HepG2 (cell line): ENCODE measurements around the gene YEATS2. TPM values are rescaled to one million over a fixed set of nuclear protein-coding genes. Genes with fewer than 3 reads are reported as not detected.

Source experiments
- CENPT ChIP-seq: sonication (generic); formaldehyde crosslinking; IDR thresholded peaks from 2 replicates; pipeline ENCODE4 v1.8.0; 2022; ENCODE audit warnings: low read depth, mild to moderate bottlenecking, moderate library complexity, missing genetic modification reagents
- IKZF1 ChIP-seq: fragments of 450-650 bp; IDR thresholded peaks from 2 replicates; pipeline ENCODE4 v1.7.1; 2016
- MAFF ChIP-seq: IDR thresholded peaks from 2 replicates; pipeline ENCODE4 v1.6.1; 2011; ENCODE audit warnings: low read depth, low read length, improper control_type of control experiment
- MAFG ChIP-seq: sonication (generic); formaldehyde crosslinking; IDR thresholded peaks from 2 replicates; pipeline ENCODE4 v1.5.1; 2020; ENCODE audit warnings: mild to moderate bottlenecking, missing genetic modification reagents
- MIER3 ChIP-seq: IDR thresholded peaks from 2 replicates; pipeline ENCODE4 v1.6.1; 2016; ENCODE audit warnings: missing compliant biosample characterization, borderline replicate concordance
- NCOA1 ChIP-seq: sonication (generic); formaldehyde crosslinking; IDR thresholded peaks from 2 replicates; pipeline ENCODE4 v1.9.0; 2021; ENCODE audit warnings: missing genetic modification reagents
- ZNF10 ChIP-seq: sonication (generic); formaldehyde crosslinking; IDR thresholded peaks from 2 replicates; pipeline ENCODE4 v1.4.0; 2020; ENCODE audit warnings: mild to moderate bottlenecking, low read depth, missing genetic modification reagents, borderline replicate concordance
- ZNF143 ChIP-seq: sonication (generic); formaldehyde crosslinking; IDR thresholded peaks from 2 replicates; pipeline ENCODE4 v1.4.0; 2020; ENCODE audit warnings: missing genetic modification reagents
- ZNF331 ChIP-seq: sonication (generic); formaldehyde crosslinking; IDR thresholded peaks from 2 replicates; pipeline ENCODE4 v1.4.0; 2020; ENCODE audit warnings: missing genetic modification reagents
- ZNF563 ChIP-seq: sonication (generic); formaldehyde crosslinking; IDR thresholded peaks from 2 replicates; pipeline ENCODE4 v1.8.0; 2022; ENCODE audit warnings: mild to moderate bottlenecking, moderate library complexity, missing genetic modification reagents
- ZNF674 ChIP-seq: sonication (generic); formaldehyde crosslinking; IDR thresholded peaks from 2 replicates; pipeline ENCODE4 v1.5.0; 2020; ENCODE audit warnings: low read depth, mild to moderate bottlenecking, missing genetic modification reagents
- ZNF746 ChIP-seq: sonication (generic); formaldehyde crosslinking; IDR thresholded peaks from 2 replicates; pipeline ENCODE4 v1.8.0; 2022; ENCODE audit warnings: mild to moderate bottlenecking, missing genetic modification reagents
- ZNF879 ChIP-seq: sonication (generic); formaldehyde crosslinking; IDR thresholded peaks from 2 replicates; pipeline ENCODE4 v1.8.1; 2023; ENCODE audit warnings: missing genetic modification reagents
- polyA plus RNA-seq, 8 experiments: library from polyadenylated mRNA; depleted of rRNA in 3 of 8; stranded (reverse) in 7 of 8; unstranded in 1 of 8; fragments of >200 nt; fragmentation: Illumina TruSeq in 4 of 8; extraction: Trizol in 4 of 8; gene quantifications; 2 replicates each; pipeline versions ENCODE4 v1.2.1 to v1.2.3, GENCODE V29; 2011 to 2016; ENCODE audit warnings: low read depth in 4 of 8, missing spikeins in 1 of 8, mixed read lengths in 1 of 8; ENCODE audit not compliant: insufficient read depth in 1 of 8
- total RNA-seq, 5 experiments: library from RNA; depleted of rRNA; stranded (reverse); fragments of >200 nt; fragmentation: Illumina TruSeq; extraction: Trizol; gene quantifications; 2 replicates each; pipeline ENCODE4 v1.2.3, GENCODE V29; 2016; ENCODE audit warnings: low read depth in 1 of 5
- TF ChIP-seq, protein P1 (sequence below): IDR thresholded peaks from 2 replicates; pipeline ENCODE4 v1.6.1; 2016; ENCODE audit warnings: low read depth
- TF ChIP-seq, protein P2 (sequence below): sonication (generic); formaldehyde crosslinking; conservative IDR thresholded peaks from 2 replicates; pipeline ENCODE4 v1.4.0; 2020; ENCODE audit warnings: mild to moderate bottlenecking, missing genetic modification reagents, moderate library complexity
- TF ChIP-seq, protein P3 (sequence below): sonication (generic); formaldehyde crosslinking; IDR thresholded peaks from 2 replicates; pipeline ENCODE4 v1.5.1; 2020; ENCODE audit warnings: missing genetic modification reagents, mild to moderate bottlenecking, borderline replicate concordance
- TF ChIP-seq, protein P4 (sequence below): sonication (generic); formaldehyde crosslinking; conservative IDR thresholded peaks from 2 replicates; pipeline ENCODE4 v1.8.1; 2023; ENCODE audit warnings: missing genetic modification reagents
- TF ChIP-seq, protein P5 (sequence below): sonication (generic); formaldehyde crosslinking; IDR thresholded peaks from 2 replicates; pipeline ENCODE4 v1.4.0; 2020; ENCODE audit warnings: missing genetic modification reagents

Gene YEATS2
- total and polyA plus RNA-seq, 2 of the 13 experiments (the other 11 are each of a cell fraction or from before 2014, with no cell fraction given), result 18.6 to 33.7 TPM

DNA sequence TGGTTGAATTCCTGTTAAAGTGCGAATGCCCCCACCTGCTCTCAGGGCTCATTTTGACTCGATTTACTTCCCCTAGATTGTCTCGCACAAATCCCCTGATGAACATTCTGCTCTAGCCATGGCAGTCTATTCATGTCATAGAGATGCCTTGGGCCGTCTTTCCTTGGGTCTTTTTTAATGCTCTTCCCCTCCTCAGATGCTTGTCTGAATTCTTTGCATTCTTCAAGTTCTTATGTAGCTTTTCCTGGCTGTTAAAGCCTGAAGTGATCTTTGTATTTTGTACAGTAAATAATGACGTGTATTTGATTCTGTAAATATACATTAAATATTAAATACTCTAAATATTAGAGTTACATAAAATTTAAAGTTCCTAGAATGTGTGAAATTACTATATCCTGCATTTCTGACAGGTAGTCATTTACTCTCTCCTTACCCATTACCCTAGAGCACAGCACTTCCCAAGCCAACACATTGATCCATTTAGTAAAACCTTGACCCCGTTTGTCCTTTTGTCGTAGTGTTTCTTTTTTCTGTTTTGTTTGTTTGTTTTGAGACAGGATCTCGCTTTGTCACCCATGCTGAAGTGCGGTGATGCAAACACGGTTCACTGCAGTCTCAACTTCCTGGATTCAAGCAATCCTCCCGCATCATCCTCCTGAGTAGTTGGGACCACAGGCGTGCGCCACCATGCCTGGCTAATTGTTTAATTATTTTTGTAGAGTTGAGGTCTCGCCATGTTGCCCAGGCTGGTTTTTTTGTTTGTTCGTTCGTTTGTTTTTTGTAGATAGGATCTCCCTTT is 47.9 kb downstream of the YEATS2 start (continued):
- TF ChIP-seq, protein P1, sequence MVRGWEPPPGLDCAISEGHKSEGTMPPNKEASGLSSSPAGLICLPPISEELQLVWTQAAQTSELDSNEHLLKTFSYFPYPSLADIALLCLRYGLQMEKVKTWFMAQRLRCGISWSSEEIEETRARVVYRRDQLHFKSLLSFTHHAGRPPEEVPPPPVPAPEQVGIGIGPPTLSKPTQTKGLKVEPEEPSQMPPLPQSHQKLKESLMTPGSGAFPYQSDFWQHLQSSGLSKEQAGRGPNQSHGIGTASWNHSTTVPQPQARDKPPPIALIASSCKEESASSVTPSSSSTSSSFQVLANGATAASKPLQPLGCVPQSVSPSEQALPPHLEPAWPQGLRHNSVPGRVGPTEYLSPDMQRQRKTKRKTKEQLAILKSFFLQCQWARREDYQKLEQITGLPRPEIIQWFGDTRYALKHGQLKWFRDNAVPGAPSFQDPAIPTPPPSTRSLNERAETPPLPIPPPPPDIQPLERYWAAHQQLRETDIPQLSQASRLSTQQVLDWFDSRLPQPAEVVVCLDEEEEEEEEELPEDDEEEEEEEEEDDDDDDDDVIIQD, result peak; percentile 91; the same call in 1 of the 2 replicates
- TF ChIP-seq, protein P2, sequence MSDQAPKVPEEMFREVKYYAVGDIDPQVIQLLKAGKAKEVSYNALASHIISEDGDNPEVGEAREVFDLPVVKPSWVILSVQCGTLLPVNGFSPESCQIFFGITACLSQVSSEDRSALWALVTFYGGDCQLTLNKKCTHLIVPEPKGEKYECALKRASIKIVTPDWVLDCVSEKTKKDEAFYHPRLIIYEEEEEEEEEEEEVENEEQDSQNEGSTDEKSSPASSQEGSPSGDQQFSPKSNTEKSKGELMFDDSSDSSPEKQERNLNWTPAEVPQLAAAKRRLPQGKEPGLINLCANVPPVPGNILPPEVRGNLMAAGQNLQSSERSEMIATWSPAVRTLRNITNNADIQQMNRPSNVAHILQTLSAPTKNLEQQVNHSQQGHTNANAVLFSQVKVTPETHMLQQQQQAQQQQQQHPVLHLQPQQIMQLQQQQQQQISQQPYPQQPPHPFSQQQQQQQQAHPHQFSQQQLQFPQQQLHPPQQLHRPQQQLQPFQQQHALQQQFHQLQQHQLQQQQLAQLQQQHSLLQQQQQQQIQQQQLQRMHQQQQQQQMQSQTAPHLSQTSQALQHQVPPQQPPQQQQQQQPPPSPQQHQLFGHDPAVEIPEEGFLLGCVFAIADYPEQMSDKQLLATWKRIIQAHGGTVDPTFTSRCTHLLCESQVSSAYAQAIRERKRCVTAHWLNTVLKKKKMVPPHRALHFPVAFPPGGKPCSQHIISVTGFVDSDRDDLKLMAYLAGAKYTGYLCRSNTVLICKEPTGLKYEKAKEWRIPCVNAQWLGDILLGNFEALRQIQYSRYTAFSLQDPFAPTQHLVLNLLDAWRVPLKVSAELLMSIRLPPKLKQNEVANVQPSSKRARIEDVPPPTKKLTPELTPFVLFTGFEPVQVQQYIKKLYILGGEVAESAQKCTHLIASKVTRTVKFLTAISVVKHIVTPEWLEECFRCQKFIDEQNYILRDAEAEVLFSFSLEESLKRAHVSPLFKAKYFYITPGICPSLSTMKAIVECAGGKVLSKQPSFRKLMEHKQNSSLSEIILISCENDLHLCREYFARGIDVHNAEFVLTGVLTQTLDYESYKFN (CRISPR knock-in tag), result peak; percentile 81
- TF ChIP-seq NCOA1 (no peak), IKZF1 (no peak), MAFF (no peak), ZNF143 (CRISPR knock-in tag) (no peak), ZNF746 (CRISPR knock-in tag) (no peak), MAFG (CRISPR knock-in tag) (no peak), ZNF331 (no peak; the same call in 1 of the 2 replicates), ZNF10 (CRISPR knock-in tag) (no peak), ZNF674 (CRISPR knock-in tag) (no peak), ZNF879 (no peak), MIER3 (CRISPR knock-in tag) (0 out of 2 replicates have a peak, but pooled peaks have one; percentile 59), CENPT (no peak), ZNF563 (CRISPR knock-in tag) (no peak)
- TF ChIP-seq, protein P3, sequence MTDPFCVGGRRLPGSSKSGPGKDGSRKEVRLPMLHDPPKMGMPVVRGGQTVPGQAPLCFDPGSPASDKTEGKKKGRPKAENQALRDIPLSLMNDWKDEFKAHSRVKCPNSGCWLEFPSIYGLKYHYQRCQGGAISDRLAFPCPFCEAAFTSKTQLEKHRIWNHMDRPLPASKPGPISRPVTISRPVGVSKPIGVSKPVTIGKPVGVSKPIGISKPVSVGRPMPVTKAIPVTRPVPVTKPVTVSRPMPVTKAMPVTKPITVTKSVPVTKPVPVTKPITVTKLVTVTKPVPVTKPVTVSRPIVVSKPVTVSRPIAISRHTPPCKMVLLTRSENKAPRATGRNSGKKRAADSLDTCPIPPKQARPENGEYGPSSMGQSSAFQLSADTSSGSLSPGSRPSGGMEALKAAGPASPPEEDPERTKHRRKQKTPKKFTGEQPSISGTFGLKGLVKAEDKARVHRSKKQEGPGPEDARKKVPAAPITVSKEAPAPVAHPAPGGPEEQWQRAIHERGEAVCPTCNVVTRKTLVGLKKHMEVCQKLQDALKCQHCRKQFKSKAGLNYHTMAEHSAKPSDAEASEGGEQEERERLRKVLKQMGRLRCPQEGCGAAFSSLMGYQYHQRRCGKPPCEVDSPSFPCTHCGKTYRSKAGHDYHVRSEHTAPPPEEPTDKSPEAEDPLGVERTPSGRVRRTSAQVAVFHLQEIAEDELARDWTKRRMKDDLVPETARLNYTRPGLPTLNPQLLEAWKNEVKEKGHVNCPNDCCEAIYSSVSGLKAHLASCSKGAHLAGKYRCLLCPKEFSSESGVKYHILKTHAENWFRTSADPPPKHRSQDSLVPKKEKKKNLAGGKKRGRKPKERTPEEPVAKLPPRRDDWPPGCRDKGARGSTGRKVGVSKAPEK (CRISPR knock-in tag), result no peak
- TF ChIP-seq, protein P4, sequence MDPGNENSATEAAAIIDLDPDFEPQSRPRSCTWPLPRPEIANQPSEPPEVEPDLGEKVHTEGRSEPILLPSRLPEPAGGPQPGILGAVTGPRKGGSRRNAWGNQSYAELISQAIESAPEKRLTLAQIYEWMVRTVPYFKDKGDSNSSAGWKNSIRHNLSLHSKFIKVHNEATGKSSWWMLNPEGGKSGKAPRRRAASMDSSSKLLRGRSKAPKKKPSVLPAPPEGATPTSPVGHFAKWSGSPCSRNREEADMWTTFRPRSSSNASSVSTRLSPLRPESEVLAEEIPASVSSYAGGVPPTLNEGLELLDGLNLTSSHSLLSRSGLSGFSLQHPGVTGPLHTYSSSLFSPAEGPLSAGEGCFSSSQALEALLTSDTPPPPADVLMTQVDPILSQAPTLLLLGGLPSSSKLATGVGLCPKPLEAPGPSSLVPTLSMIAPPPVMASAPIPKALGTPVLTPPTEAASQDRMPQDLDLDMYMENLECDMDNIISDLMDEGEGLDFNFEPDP (CRISPR knock-in tag), result no peak
- TF ChIP-seq, protein P5, sequence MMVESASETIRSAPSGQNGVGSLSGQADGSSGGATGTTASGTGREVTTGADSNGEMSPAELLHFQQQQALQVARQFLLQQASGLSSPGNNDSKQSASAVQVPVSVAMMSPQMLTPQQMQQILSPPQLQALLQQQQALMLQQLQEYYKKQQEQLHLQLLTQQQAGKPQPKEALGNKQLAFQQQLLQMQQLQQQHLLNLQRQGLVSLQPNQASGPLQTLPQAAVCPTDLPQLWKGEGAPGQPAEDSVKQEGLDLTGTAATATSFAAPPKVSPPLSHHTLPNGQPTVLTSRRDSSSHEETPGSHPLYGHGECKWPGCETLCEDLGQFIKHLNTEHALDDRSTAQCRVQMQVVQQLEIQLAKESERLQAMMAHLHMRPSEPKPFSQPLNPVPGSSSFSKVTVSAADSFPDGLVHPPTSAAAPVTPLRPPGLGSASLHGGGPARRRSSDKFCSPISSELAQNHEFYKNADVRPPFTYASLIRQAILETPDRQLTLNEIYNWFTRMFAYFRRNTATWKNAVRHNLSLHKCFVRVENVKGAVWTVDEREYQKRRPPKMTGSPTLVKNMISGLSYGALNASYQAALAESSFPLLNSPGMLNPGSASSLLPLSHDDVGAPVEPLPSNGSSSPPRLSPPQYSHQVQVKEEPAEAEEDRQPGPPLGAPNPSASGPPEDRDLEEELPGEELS (CRISPR knock-in tag), result peak; percentile 85
